Measurements from ENCODE around the gene SYNGR1.
"Not testable (repeated sequence)": the region's sequence is repeated elsewhere in the genome, so short reads cannot be mapped to it uniquely, and the experiment has no call there.

SYNGR1 gene

GRCh38 chr22:39319284-39320022, 30.3 kb upstream of the SYNGR1 start, which contains the start of gene RPL3:
RPL3 (minus strand) TSS chr22:39319623; CDS start chr22:39319597, 26 bp downstream.
- ChIA-PET CTCF (interaction anchor here (0.6 kb wide), 1 partner anchor 210 kb away, joined by 4 read pairs; no protein-coding TSS in a partner anchor), POLR2A (ENCODE audit: low non-redundant PET) (interaction anchor here (0.6 to 1.1 kb wide), 3 partner anchors 10 to 210 kb away, joined by 3 to 5 read pairs (median 3); no protein-coding TSS in a partner anchor)
- H3K27ac ChIP-seq, result peak within 1 kb of the TSS; percentile 99
- DNase-seq (ENCODE audit: low spot score), result peak; percentile 81
- TF ChIP-seq, protein P1, sequence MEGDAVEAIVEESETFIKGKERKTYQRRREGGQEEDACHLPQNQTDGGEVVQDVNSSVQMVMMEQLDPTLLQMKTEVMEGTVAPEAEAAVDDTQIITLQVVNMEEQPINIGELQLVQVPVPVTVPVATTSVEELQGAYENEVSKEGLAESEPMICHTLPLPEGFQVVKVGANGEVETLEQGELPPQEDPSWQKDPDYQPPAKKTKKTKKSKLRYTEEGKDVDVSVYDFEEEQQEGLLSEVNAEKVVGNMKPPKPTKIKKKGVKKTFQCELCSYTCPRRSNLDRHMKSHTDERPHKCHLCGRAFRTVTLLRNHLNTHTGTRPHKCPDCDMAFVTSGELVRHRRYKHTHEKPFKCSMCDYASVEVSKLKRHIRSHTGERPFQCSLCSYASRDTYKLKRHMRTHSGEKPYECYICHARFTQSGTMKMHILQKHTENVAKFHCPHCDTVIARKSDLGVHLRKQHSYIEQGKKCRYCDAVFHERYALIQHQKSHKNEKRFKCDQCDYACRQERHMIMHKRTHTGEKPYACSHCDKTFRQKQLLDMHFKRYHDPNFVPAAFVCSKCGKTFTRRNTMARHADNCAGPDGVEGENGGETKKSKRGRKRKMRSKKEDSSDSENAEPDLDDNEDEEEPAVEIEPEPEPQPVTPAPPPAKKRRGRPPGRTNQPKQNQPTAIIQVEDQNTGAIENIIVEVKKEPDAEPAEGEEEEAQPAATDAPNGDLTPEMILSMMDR (conservative IDR thresholded peaks at IDR 0.05; ENCODE audit: low read depth), result no peak

- peak overlapping the region; percentile 99 for H3K27ac ChIP-seq
- POLR2A ChIA-PET (ENCODE audit: low non-redundant PET), result interaction anchor here (1.3 kb wide), 1 partner anchor 199 kb away, joined by 3 read pairs; the partner anchor contains the start of gene ATF4
- CTCF ChIA-PET; DNase-seq (ENCODE audit: low spot score): not testable (repeated sequence)
Observed at GRCh38 chr22:39320616-39321029, 29.2 kb upstream of the SYNGR1 start.

GRCh38 chr22:39325392-39325932, 24.3 kb upstream of the SYNGR1 start:
- peak overlapping the region; percentile 42; the same call in 1 of the 2 replicates for H3K27ac ChIP-seq
- TF ChIP-seq, protein P1 (conservative IDR thresholded peaks at IDR 0.05; ENCODE audit: low read depth), result no peak
- DNase-seq (ENCODE audit: low spot score), result peak; percentile 37
- CTCF ChIA-PET, result no interaction called here
- POLR2A ChIA-PET (ENCODE audit: low non-redundant PET), result no interaction called here

- H3K27ac ChIP-seq, result no peak overlapping the region
- TF ChIP-seq, protein P1 (conservative IDR thresholded peaks at IDR 0.05; ENCODE audit: low read depth), result no peak
- no peak for DNase-seq (ENCODE audit: low spot score)
- CTCF ChIA-PET, result no interaction called here
- POLR2A ChIA-PET (ENCODE audit: low non-redundant PET), result no interaction called here
Observed at GRCh38 chr22:39327995-39328754, 21.6 kb upstream of the SYNGR1 start.

DNA sequence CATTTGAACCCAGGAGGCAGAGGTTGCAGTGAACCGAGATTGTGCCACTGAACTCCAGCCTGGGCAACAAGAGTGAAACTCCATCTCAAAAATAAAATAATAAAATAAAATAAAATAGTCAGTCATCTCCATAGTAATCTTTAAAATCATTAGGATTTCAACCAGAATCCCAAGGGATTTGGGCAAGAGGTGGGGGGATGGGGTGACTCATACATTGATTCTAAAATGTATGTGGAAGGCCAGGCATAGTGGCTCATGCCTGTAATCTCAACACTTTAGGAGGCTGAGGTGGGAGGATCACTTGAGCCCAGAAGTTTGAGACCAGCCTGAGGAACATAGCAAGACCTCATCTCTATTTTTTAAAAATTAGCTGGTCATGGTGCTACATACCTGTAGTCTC, 19.2 kb upstream of the SYNGR1 start:
- CTCF ChIA-PET, result interaction anchor here (0.6 kb wide), 1 partner anchor 1014 kb away, joined by 3 read pairs; no protein-coding TSS in a partner anchor
- POLR2A ChIA-PET (ENCODE audit: low non-redundant PET); H3K27ac ChIP-seq; DNase-seq (ENCODE audit: low spot score): not testable (repeated sequence)

GRCh38 chr22:39332441-39333064, 17.2 kb upstream of the SYNGR1 start:
- no peak for DNase-seq (ENCODE audit: low spot score)
- TF ChIP-seq, protein P1 (conservative IDR thresholded peaks at IDR 0.05; ENCODE audit: low read depth), result no peak
- H3K27ac ChIP-seq, result no peak overlapping the region
- ChIA-PET CTCF (interaction anchor here (0.6 kb wide), 1 partner anchor 10 kb away, joined by 6 read pairs; no protein-coding TSS in a partner anchor), POLR2A (ENCODE audit: low non-redundant PET) (no interaction called here)

DNA sequence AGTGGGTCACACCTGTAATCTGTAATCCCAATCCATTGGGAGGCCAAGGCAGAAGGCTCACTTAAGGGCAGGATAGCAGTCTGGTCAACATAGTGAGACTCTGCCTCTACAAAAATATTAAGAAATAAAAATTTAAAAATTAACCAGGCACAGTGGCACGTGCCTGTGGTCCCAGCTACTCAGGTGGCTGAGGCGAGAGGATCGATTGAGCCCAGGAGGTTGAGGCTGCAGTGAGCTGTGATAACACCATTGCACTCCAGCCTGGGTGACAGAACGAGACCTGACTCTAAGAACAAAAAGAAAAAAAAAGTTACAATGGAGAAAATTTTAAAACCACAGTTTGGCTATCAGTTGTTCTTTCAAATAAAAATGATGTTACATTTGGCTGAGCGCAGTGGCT, 13.4 kb upstream of the SYNGR1 start:
- ChIA-PET CTCF (no interaction called here), POLR2A (ENCODE audit: low non-redundant PET) (no interaction called here)
- TF ChIP-seq, protein P1 (conservative IDR thresholded peaks at IDR 0.05; ENCODE audit: low read depth), result no peak
- no peak overlapping the region for H3K27ac ChIP-seq
- no peak for DNase-seq (ENCODE audit: low spot score)

DNA sequence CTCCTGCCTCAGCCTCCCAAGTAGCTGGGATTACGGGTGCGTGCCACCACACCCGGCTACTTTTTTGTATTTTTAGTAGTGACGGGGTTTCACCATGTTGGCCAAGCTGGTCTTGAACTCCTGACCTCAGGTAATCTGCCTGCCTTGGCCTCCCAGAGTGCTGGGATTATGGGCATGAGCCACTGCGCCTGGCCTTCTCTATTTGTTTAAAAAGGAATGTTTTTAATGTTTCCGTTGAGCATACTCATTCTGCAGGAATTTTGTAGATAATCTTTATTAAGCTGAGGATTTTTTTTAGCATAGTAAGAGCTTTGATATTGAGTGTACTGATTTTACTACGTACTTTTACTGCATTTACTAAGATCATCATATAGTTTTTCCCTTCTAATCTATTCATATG, 10.0 kb upstream of the SYNGR1 start:
- DNase-seq (ENCODE audit: low spot score); POLR2A ChIA-PET (ENCODE audit: low non-redundant PET); H3K27ac ChIP-seq; CTCF ChIA-PET: not testable (repeated sequence)
